Measurements from ENCODE around the gene KRT17. TPM values are rescaled to one million over a fixed set of nuclear protein-coding genes. Genes with fewer than 3 reads are reported as not detected.

The KRT17 gene
- 0.71 TPM for polyA plus RNA-seq (ENCODE audit: insufficient read length)

GRCh38 chr17:41624208-41625101 lies at the start of gene KRT17:
Gene KRT17 (minus strand): TSS chr17:41624575. CDS start chr17:41624509, 66 bp downstream.
- DNase-seq (ENCODE audit: low read depth) = no peak

GRCh38 chr17:41672153-41672552 lies 47.8 kb upstream of the KRT17 start:
- no peak for DNase-seq (ENCODE audit: low read depth)

DNA sequence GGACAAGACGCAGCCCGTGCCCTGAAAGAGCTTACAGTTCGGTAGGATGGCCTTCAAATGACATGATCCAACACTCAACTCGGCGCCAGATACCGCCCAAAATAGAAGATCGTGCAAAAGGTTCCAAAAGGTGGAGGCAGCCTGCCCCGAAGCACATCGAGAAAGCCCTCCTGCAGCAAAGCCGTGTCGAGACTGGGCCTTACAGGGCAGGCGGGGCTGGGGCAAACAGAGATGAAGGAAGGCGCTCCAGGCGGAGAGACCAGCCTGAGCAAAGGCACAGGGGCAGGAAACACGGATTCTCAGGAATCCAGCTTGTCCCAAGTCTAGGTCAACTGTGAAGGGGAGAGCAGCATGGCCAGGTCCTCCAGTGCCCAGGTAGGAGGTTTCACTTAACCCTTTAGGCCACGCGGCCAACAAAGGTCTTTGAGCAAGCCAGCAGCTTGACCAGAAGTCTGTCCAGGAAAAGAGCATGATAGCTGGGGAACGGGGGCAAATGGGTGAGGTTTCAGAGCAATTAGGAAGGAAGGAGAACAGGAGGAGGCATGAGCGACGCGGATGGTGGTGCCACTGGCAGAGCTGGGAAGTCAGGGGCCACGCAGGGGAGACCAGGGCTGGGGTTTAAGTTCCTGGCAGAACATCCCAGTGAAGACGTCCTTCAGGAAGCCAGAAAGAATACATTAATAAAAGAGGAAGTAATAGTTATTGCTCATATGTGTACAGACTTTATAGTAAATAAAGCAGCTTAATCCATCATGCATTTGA lies 43.1 kb upstream of the KRT17 start:
- DNase-seq (ENCODE audit: low read depth) = no peak

DNA sequence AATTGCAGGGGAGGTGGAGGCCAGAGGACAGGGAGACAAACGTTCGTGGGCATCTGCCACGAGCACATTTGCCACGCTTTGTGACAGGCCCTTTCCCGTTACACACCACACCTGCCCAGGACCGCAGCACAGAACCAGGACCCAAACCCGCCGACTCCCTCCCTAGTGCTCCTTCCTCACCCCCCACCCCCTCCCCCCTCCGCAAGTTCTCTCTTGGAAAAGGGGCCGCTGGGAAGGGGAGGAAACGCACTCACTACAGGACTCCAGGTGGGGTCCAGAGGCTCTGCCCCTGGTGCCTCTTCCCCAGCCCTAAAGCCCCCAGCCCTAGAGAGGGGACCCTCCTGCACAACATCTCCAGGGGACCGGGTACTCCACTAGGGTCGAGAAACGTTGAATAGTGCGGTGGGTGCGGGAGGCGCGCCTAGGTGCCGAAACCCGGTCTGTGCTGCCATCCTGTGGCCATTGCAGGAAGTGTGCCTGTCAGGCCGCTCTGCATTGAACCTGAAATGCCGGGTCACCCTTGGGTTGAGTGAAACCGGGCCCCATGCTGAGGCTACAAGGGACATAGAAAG lies 42.4 kb upstream of the KRT17 start:
- no peak for DNase-seq (ENCODE audit: low read depth)

- no peak for DNase-seq (ENCODE audit: low read depth)
These were observed 41.9 kb upstream of the KRT17 start for GRCh38 chr17:41666237-41666641.

- no peak for DNase-seq (ENCODE audit: low read depth)
These were observed 41.3 kb upstream of the KRT17 start for GRCh38 chr17:41665566-41666236.

- DNase-seq (ENCODE audit: low read depth) = no peak
These were observed 40.5 kb upstream of the KRT17 start for GRCh38 chr17:41664587-41665565.

DNA sequence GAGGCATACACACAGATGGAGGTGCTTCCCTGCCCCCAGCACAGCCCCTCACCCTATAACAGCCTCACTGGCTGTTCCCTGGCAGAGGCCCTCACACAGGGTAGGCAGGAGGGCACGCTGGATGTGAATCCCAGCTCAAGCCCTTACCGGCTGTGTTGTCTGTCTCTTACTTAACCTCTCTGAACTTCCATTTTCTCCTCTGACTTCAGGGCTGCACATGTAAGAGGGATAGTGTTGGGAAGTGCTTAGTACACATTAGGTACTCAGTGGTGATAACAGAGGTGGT lies 39.7 kb upstream of the KRT17 start:
- no peak for DNase-seq (ENCODE audit: low read depth)

GRCh38 chr17:41663451-41664171 lies 39.2 kb upstream of the KRT17 start:
- DNase-seq (ENCODE audit: low read depth) = no peak

DNA sequence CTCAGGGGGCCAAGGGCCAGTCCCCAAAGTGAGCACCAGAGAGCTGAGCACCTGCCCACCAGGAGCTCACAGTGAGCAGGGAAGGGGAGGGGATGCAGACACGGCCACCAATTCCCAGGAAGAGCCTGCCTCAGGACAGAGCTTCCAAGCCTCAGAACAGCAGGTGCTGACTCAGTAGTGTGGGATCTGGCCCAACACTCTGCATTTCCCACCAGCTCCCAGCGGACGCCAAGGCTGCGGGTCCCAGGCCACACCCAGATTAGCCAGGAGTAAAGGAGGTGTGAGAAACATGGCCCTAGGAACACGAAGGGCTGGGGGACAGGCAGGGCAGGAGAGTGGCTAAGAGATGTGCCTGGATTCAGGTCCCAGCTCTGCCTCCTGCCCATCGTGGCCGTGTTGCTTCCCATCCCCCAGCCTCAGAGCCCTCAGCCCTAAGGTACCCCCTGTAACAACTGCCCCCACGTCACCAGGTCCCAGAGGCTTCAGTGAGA lies 35.9 kb upstream of the KRT17 start:
- no peak for DNase-seq (ENCODE audit: low read depth)

GRCh38 chr17:41659427-41660212 lies 35.2 kb upstream of the KRT17 start:
- DNase-seq (ENCODE audit: low read depth) = no peak

DNA sequence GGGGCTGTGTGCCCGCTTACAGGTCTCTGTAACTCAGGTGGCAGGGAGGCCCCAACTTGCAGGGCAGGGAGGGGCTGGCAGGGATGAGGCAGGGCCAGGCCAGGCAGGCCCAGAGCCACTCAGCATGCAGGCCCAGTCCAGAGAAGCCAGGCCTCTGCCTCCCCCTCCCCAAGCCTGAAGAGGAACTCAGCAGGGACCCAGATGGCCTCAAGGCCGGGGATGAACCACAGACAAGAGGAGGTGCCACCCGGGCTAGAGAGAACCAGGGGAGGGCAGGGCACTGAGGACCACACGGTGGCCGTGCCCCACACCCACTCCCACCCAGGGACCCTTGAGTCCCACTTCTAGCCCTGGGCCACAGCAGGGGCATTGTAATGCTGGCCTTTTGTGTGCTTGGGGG lies 34.5 kb upstream of the KRT17 start:
- DNase-seq (ENCODE audit: low read depth) = no peak

GRCh38 chr17:41657936-41658335 lies 33.6 kb upstream of the KRT17 start:
- DNase-seq (ENCODE audit: low read depth) = no peak

DNA sequence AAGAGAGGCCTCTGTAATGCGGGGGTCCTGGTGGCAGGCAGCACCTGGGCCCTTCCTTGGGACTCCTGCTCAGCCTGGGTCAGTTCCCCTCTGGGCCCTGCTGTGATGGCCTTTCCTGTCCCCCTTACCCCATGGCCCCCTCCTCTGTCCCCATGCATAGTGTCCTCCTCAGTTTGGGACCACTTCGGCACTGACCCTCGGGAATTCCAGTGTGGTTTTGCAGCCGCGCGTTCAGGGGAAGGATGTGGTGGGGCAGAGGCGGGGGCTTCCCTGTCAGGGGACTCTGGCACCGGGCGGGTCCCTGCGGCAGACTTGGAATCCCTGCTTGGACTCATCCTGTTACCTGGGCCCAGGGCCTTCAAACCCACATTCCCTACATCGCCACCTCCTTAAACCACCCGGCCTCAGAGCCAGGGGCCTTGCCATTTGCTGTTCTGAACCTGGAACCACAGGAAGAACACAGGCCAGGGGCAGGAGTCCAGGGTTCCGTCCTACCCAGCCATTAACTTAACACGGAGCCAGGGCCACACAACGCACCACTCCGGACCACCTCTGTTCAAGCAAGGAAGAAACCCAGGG lies 32.9 kb upstream of the KRT17 start:
- no peak for DNase-seq (ENCODE audit: low read depth)

- no peak for DNase-seq (ENCODE audit: low read depth)
These were observed 32.1 kb upstream of the KRT17 start for GRCh38 chr17:41656249-41657023.

GRCh38 chr17:41655611-41656111 lies 31.3 kb upstream of the KRT17 start:
- DNase-seq (ENCODE audit: low read depth) = no peak

- no peak for DNase-seq (ENCODE audit: low read depth)
These were observed 30.6 kb upstream of the KRT17 start for GRCh38 chr17:41654678-41655607.
